Measurements from ENCODE around the gene LUM. TPM values are rescaled to one million over a fixed set of nuclear protein-coding genes. Genes with fewer than 3 reads are reported as not detected.

LUM gene
- total and polyA plus RNA-seq, 7 donors, result 2.7 to 35.7 (median 8.3) TPM

GRCh38 chr12:91057368-91058165 is 53.7 kb downstream of the LUM start, which contains the start of gene KERA:
TSS of gene KERA (minus strand) at chr12:91058024. CDS start at chr12:91056281, 1,743 bp downstream.
- intact Hi-C loops (cut with DNase I), result no loop called here
- 42 to 45% (median 45%) methylated on average over 9 of the region's 9 CpGs for WGBS, 3 donors
- no peaks in the 10 kb centered on the region for H3K36me3 ChIP-seq (ENCODE audit: insufficient read depth in 1 of 2, low read depth in 1 of 2)
- H3K4me1 ChIP-seq, result no peaks in the 10 kb centered on the region
- TF ChIP-seq CTCF (IDR thresholded peaks at IDR 0.05), result no peak
- no peak for ATAC-seq
- H3K9me3 ChIP-seq, result no peaks in the 10 kb centered on the region
- H3K4me3 ChIP-seq, result no peak within 1 kb of the TSS
- DNase-seq, result no peak
- H3K27me3 ChIP-seq (ENCODE audit: insufficient read depth in 3 of 3, low read length in 2 of 3), result no peaks in the 10 kb centered on the region
- H3K27ac ChIP-seq, result no peak within 1 kb of the TSS

GRCh38 chr12:91056488-91056887 is 54.8 kb downstream of the LUM start:
- Histone ChIP-seq H3K27ac (no peak overlapping the region), H3K27me3 (ENCODE audit: insufficient read depth in 3 of 3, low read length in 2 of 3) (no peaks in the 10 kb centered on the region), H3K9me3 (no peaks in the 10 kb centered on the region), H3K4me1 (no peaks in the 10 kb centered on the region), H3K4me3 (no peak overlapping the region), H3K36me3 (ENCODE audit: insufficient read depth in 1 of 2, low read depth in 1 of 2) (no peaks in the 10 kb centered on the region)
- intact Hi-C loops (cut with DNase I), result no loop called here
- TF ChIP-seq CTCF (IDR thresholded peaks at IDR 0.05), result no peak
- whole genome bisulfite sequencing, 3 donors, result 81 to 85% (median 83%) methylated on average over 2 of the region's 2 CpGs
- no peak for ATAC-seq
- DNase-seq, result no peak

- Histone ChIP-seq H3K4me3 (no peak overlapping the region), H3K27ac (no peak overlapping the region), H3K36me3 (ENCODE audit: insufficient read depth in 1 of 2, low read depth in 1 of 2) (no peaks in the 10 kb centered on the region), H3K9me3 (no peaks in the 10 kb centered on the region), H3K27me3 (ENCODE audit: insufficient read depth in 3 of 3, low read length in 2 of 3) (no peaks in the 10 kb centered on the region), H3K4me1 (no peaks in the 10 kb centered on the region)
- ATAC-seq (no peak), DNase-seq (no peak)
- 70 to 94% (median 82%) methylated on average over 1 of the region's 1 CpG for WGBS, 3 donors
- TF ChIP-seq CTCF (IDR thresholded peaks at IDR 0.05), result no peak
- intact Hi-C loops (cut with DNase I), result no loop called here
Observed at GRCh38 chr12:91055976-91056375, 55.3 kb downstream of the LUM start.

GRCh38 chr12:91053951-91054715 is 57.2 kb downstream of the LUM start:
- intact Hi-C loops (cut with DNase I), result no loop called here
- no peak overlapping the region for H3K4me3 ChIP-seq
- no peak for DNase-seq

More at GRCh38 chr12:91053951-91054715, 57.2 kb downstream of the LUM start:
- WGBS, 3 donors, result 30 to 33% (median 30%) methylated on average over 4 of the region's 4 CpGs
- Histone ChIP-seq H3K27ac (no peak overlapping the region), H3K4me1 (no peaks in the 10 kb centered on the region), H3K9me3 (no peaks in the 10 kb centered on the region), H3K27me3 (ENCODE audit: insufficient read depth in 3 of 3, low read length in 2 of 3) (no peaks in the 10 kb centered on the region), H3K36me3 (ENCODE audit: insufficient read depth in 1 of 2, low read depth in 1 of 2) (no peaks in the 10 kb centered on the region)
- TF ChIP-seq CTCF (IDR thresholded peaks at IDR 0.05), result no peak
- no peak for ATAC-seq

Other genes with a start within 250 kb of the LUM start
- not detected for gene CCER1, start 156.3 kb downstream of the LUM start, total RNA-seq
- gene CCER1, start 156.3 kb downstream of the LUM start, polyA plus RNA-seq, result not detected
- not detected for gene EPYC, start 106.5 kb downstream of the LUM start, total RNA-seq
- not detected for gene EPYC, start 106.5 kb downstream of the LUM start, polyA plus RNA-seq
- gene KERA, start 53.5 kb downstream of the LUM start, total RNA-seq, result under 1 TPM in 1 of 4 donors, not detected in 3; 0.17 TPM
- gene KERA, start 53.5 kb downstream of the LUM start, polyA plus RNA-seq, result not detected
- gene DCN, start 71.3 kb upstream of the LUM start, total RNA-seq, result 100 to 1,000 TPM; 224 to 361 (median 310) TPM
- gene DCN, start 71.3 kb upstream of the LUM start, polyA plus RNA-seq, result 100 to 1,000 TPM; 219 to 227 (median 222) TPM